SJCRH30 (cell line): Measurements from ENCODE around the gene GCNT2. TPM values are rescaled to one million over a fixed set of nuclear protein-coding genes. Genes with fewer than 3 reads are reported as not detected.
"Not testable (repeated sequence)": the region's sequence is repeated elsewhere in the genome, so short reads cannot be mapped to it uniquely, and the experiment has no call there.

Experiments
- DNase-seq, 2 experiments: peaks; one replicate each; pipeline ENCODE4 v3.0.0-alpha.2; 2015 to 2020
- H3K27ac ChIP-seq: fragments of 250-450 bp; sonication (Bioruptor Pico); 2 replicates; pipeline ENCODE4 v1.5.1; 2020; ENCODE audit warnings: mild to moderate bottlenecking, moderate library complexity
- H3K27me3 ChIP-seq: fragments of 250-450 bp; sonication (Bioruptor Pico); 2 replicates; pipeline ENCODE4 v1.5.1; 2020; ENCODE audit warnings: mild to moderate bottlenecking, moderate library complexity
- H3K36me3 ChIP-seq: fragments of 250-450 bp; sonication (Bioruptor Pico); 2 replicates; pipeline ENCODE4 v1.5.1; 2020; ENCODE audit warnings: mild to moderate bottlenecking, moderate library complexity
- H3K4me1 ChIP-seq: fragments of 250-450 bp; sonication (Bioruptor Pico); 2 replicates; pipeline ENCODE4 v1.5.1; 2020; ENCODE audit warnings: mild to moderate bottlenecking, moderate library complexity
- H3K4me3 ChIP-seq: fragments of 250-450 bp; sonication (Bioruptor Pico); 2 replicates; pipeline ENCODE4 v1.5.1; 2020; ENCODE audit warnings: mild to moderate bottlenecking, moderate library complexity
- H3K9me3 ChIP-seq: fragments of 250-450 bp; sonication (Bioruptor Pico); replicated peaks from 2 replicates; pipeline ENCODE4 v1.5.1; 2020; ENCODE audit warnings: mild to moderate bottlenecking, moderate library complexity
- total RNA-seq: library from RNA; depleted of rRNA; stranded (reverse); fragments of >200 nt; shearing (Covaris generic); gene quantifications from 2 replicates; pipeline ENCODE4 v1.2.3, GENCODE V29; 2014

The GCNT2 gene
- total RNA-seq, 1 experiment from 2014 or later = 0.14 TPM

- H3K27ac ChIP-seq = no peak overlapping the region
Observed at GRCh38 chr6:10529231-10529801, 8.2 kb downstream of the GCNT2 start.

GRCh38 chr6:10529828-10530374 is 8.8 kb downstream of the GCNT2 start:
- not testable (repeated sequence) for DNase-seq, H3K9me3 ChIP-seq, H3K27me3 ChIP-seq, H3K27ac ChIP-seq, H3K4me3 ChIP-seq, H3K4me1 ChIP-seq, H3K36me3 ChIP-seq

More at GRCh38 chr6:10529231-10529801, 8.2 kb downstream of the GCNT2 start:
- H3K4me1 ChIP-seq = no peaks in the 10 kb centered on the region
- no peak for DNase-seq
- H3K36me3 ChIP-seq = no peaks in the 10 kb centered on the region
- H3K4me3 ChIP-seq = no peak overlapping the region
- no peaks in the 10 kb centered on the region for H3K27me3 ChIP-seq
- no peaks in the 10 kb centered on the region for H3K9me3 ChIP-seq

GRCh38 chr6:10531503-10531902 is 10.4 kb downstream of the GCNT2 start:
- no peak for DNase-seq
- H3K9me3 ChIP-seq = no peaks in the 10 kb centered on the region
- no peaks in the 10 kb centered on the region for H3K36me3 ChIP-seq
- no peak overlapping the region for H3K4me3 ChIP-seq
- no peak overlapping the region for H3K27ac ChIP-seq
- no peaks in the 10 kb centered on the region for H3K4me1 ChIP-seq
- no peaks in the 10 kb centered on the region for H3K27me3 ChIP-seq

- H3K27ac ChIP-seq = no peak overlapping the region
- no peaks in the 10 kb centered on the region for H3K4me1 ChIP-seq
Observed at GRCh38 chr6:10531942-10532341, 10.8 kb downstream of the GCNT2 start.

GRCh38 chr6:10532392-10532791 is 11.2 kb downstream of the GCNT2 start:
- Histone ChIP-seq H3K4me1 (no peaks in the 10 kb centered on the region), H3K4me3 (no peak overlapping the region), H3K27me3 (no peaks in the 10 kb centered on the region), H3K27ac (no peak overlapping the region), H3K9me3 (no peaks in the 10 kb centered on the region), H3K36me3 (no peaks in the 10 kb centered on the region)
- DNase-seq = no peak

More at GRCh38 chr6:10531942-10532341, 10.8 kb downstream of the GCNT2 start:
- H3K27me3 ChIP-seq = no peaks in the 10 kb centered on the region
- no peaks in the 10 kb centered on the region for H3K9me3 ChIP-seq
- DNase-seq = no peak
- H3K4me3 ChIP-seq = no peak overlapping the region
- H3K36me3 ChIP-seq = no peaks in the 10 kb centered on the region

- Histone ChIP-seq H3K4me3 (no peak overlapping the region), H3K27me3 (no peaks in the 10 kb centered on the region), H3K9me3 (no peaks in the 10 kb centered on the region), H3K4me1 (no peaks in the 10 kb centered on the region), H3K36me3 (no peaks in the 10 kb centered on the region), H3K27ac (no peak overlapping the region)
- DNase-seq = no peak
Observed at GRCh38 chr6:10534419-10534762, 13.2 kb downstream of the GCNT2 start.

- no peak for DNase-seq
- no peaks in the 10 kb centered on the region for H3K9me3 ChIP-seq
- H3K27ac ChIP-seq = no peak overlapping the region
- no peaks in the 10 kb centered on the region for H3K36me3 ChIP-seq
- H3K27me3 ChIP-seq = no peaks in the 10 kb centered on the region
- no peak overlapping the region for H3K4me3 ChIP-seq
- H3K4me1 ChIP-seq = no peaks in the 10 kb centered on the region
Observed at GRCh38 chr6:10535193-10535592, 14.0 kb downstream of the GCNT2 start.

GRCh38 chr6:10537726-10538125 is 16.6 kb downstream of the GCNT2 start:
- no peaks in the 10 kb centered on the region for H3K27me3 ChIP-seq
- H3K36me3 ChIP-seq = no peaks in the 10 kb centered on the region
- no peak for DNase-seq
- no peak overlapping the region for H3K27ac ChIP-seq
- H3K4me3 ChIP-seq = no peak overlapping the region
- no peaks in the 10 kb centered on the region for H3K4me1 ChIP-seq
- no peaks in the 10 kb centered on the region for H3K9me3 ChIP-seq

- H3K27me3 ChIP-seq = no peaks in the 10 kb centered on the region
- H3K4me3 ChIP-seq = no peak overlapping the region
- no peaks in the 10 kb centered on the region for H3K9me3 ChIP-seq
- H3K36me3 ChIP-seq = no peaks in the 10 kb centered on the region
- DNase-seq = no peak
- no peaks in the 10 kb centered on the region for H3K4me1 ChIP-seq
- H3K27ac ChIP-seq = no peak overlapping the region
Observed at GRCh38 chr6:10540073-10540746, 19.1 kb downstream of the GCNT2 start.

GRCh38 chr6:10541591-10541990 is 20.4 kb downstream of the GCNT2 start:
- DNase-seq = no peak
- H3K9me3 ChIP-seq = no peaks in the 10 kb centered on the region
- H3K27ac ChIP-seq = no peak overlapping the region
- no peaks in the 10 kb centered on the region for H3K27me3 ChIP-seq
- H3K36me3 ChIP-seq = no peaks in the 10 kb centered on the region
- H3K4me3 ChIP-seq = no peak overlapping the region
- H3K4me1 ChIP-seq = no peaks in the 10 kb centered on the region

- Histone ChIP-seq H3K4me3 (no peak overlapping the region), H3K27me3 (no peaks in the 10 kb centered on the region), H3K9me3 (no peaks in the 10 kb centered on the region), H3K27ac (no peak overlapping the region), H3K4me1 (no peaks in the 10 kb centered on the region), H3K36me3 (no peaks in the 10 kb centered on the region)
- no peak for DNase-seq
Observed at GRCh38 chr6:10542213-10542612, 21.1 kb downstream of the GCNT2 start.

GRCh38 chr6:10543488-10543887 is 22.3 kb downstream of the GCNT2 start:
- DNase-seq = no peak
- no peaks in the 10 kb centered on the region for H3K27me3 ChIP-seq
- H3K27ac ChIP-seq = no peak overlapping the region
- H3K9me3 ChIP-seq = no peaks in the 10 kb centered on the region
- no peaks in the 10 kb centered on the region for H3K4me1 ChIP-seq
- no peak overlapping the region for H3K4me3 ChIP-seq
- H3K36me3 ChIP-seq = no peaks in the 10 kb centered on the region

GRCh38 chr6:10545482-10545881 is 24.3 kb downstream of the GCNT2 start:
- H3K36me3 ChIP-seq = no peaks in the 10 kb centered on the region
- no peaks in the 10 kb centered on the region for H3K4me1 ChIP-seq
- H3K9me3 ChIP-seq = no peaks in the 10 kb centered on the region
- no peak for DNase-seq
- no peak overlapping the region for H3K4me3 ChIP-seq
- H3K27ac ChIP-seq = no peak overlapping the region
- H3K27me3 ChIP-seq = no peaks in the 10 kb centered on the region

GRCh38 chr6:10547809-10548208 is 26.7 kb downstream of the GCNT2 start:
- Histone ChIP-seq H3K36me3 (no peaks in the 10 kb centered on the region), H3K9me3 (no peaks in the 10 kb centered on the region), H3K27me3 (no peaks in the 10 kb centered on the region), H3K4me1 (no peaks in the 10 kb centered on the region), H3K4me3 (no peak overlapping the region), H3K27ac (no peak overlapping the region)
- DNase-seq = no peak

GRCh38 chr6:10550764-10551163 is 29.6 kb downstream of the GCNT2 start:
- no peaks in the 10 kb centered on the region for H3K9me3 ChIP-seq
- H3K36me3 ChIP-seq = no peaks in the 10 kb centered on the region
- no peak overlapping the region for H3K27ac ChIP-seq

More at GRCh38 chr6:10550764-10551163, 29.6 kb downstream of the GCNT2 start:
- no peak overlapping the region for H3K4me3 ChIP-seq
- H3K27me3 ChIP-seq = no peaks in the 10 kb centered on the region
- no peaks in the 10 kb centered on the region for H3K4me1 ChIP-seq
- DNase-seq = no peak
